ENCODE results near the gene PAPLN.

Gene PAPLN

DNA sequence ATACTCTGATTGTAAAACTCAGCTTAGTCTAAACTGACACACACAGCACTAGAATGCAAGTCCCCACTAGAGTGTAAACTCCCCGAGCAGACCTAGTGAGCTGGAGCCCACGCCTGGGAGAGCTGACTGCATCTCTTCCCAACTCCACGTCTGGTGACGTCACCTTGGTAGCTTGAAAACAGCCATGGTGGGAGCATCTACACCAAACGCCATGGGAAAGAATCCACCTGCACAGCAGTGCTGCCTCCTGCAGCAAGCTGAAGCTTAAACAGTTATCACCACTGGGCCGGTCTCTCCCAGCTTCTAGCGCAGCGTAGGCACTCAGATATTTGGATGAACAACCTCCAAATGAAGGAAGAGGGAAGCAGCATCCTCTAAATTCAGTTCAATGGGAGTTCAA is 4.3 kb upstream of the PAPLN start:
- no peak for DNase-seq (ENCODE audit: low spot score)

DNA sequence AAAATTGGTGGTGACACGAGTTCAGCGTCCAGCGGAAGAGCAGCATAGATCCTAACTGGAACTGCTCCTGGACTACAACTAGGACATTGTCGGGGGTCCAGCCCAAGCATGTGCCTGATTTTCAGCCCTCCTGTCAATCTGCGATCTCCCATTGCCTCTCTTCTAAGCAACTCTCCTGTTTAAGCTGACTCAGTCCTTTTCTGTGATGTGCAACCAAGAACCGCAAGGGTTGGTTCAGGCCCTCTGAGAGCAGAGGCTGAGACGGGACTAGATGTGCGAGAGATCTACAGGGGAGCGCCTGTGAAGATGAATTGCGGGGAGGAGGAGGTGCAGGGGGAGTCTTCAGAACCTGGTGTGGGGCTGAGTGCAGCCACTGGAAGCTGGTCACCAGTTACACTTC is 3.7 kb upstream of the PAPLN start:
- no peak for DNase-seq (ENCODE audit: low spot score)

DNA sequence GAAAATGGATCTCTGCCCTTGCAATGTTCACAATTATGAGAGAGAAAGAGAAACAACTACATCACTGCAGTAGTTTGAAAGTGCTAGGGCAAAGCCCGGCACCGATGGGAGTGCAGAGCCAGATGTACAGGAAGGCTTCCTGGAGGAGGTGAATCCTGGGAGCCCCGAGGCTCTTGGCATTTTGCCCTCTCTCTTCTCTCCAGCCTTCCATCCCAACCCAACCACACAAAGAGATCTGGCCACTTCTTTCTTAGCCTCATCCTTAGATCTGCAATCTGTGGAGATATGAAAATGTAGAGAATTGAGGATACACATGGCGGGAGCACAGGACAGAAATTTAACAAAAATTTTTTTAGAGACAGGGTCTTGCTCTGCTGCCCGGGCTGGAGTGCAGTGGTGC is 3.3 kb upstream of the PAPLN start:
- no peak for DNase-seq (ENCODE audit: low spot score)

DNA sequence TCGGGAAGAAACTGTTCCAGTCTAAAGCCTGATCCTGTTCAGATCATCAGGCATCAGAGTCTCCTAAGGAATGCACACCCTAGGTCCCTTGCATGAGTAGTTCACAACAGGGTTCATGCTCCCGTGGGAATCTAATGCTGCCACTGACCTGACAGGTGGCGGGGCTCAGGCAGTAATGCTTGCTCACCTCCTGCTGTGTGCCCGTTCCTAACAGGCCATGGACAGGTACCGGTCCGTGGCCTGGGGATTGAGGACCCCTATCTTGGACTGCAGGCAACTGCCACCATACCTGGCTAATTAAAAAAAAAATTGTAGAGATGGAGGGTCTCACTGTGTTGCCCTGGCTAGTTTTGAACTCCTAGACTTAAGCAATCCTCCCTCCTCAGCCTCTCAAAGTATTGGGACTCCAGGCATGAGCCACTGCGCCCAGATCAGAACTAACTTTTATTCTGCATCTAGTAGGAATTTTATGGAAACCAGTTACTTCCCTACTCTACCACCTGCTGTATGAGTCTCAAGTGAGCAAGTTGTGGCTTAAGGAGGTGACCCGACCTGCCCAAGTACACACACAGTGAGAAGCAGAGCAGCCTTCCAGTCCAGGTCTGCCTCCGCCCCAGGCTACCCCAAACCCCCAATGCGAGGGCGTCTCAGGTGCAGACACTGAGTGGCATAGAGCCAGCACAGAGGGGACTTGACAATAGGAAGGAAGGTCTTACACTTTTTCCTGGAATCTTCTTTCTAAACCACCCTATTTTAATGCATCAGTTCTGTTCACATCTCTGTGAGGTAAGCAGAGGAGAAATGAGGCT is 2.5 kb upstream of the PAPLN start:
- DNase-seq (ENCODE audit: low spot score): no peak

DNA sequence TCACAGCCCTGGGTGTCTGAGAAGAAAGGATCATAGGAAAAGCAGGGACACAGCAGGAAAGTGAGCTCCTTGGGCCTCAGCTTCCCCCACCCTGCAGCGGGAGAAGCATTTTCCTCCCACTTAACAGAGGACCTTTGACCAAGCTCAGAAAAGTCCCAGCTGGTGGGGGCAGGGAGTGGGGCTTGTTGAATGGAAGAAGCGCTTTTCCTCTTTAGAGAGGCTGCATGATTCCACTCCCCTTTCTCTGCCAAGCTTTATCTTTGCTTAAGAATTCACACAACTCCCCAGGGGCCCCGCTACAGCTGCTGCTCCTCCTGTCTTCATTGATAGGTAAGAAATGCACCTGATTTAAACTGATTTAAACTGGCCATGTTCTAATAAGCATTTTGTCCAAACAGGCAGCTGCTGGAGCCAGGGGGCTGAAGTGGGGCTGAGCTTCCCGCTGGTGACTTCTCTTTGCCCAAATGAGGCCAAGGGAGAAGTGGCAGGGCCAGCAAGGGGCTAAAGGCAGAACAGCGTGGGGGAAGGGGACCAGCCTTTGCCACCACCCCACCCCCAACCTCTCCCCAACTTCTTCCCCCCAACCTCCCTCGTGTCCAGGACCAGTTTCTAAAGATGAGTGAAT is 1.7 kb upstream of the PAPLN start:
- DNase-seq (ENCODE audit: low spot score): no peak

DNA sequence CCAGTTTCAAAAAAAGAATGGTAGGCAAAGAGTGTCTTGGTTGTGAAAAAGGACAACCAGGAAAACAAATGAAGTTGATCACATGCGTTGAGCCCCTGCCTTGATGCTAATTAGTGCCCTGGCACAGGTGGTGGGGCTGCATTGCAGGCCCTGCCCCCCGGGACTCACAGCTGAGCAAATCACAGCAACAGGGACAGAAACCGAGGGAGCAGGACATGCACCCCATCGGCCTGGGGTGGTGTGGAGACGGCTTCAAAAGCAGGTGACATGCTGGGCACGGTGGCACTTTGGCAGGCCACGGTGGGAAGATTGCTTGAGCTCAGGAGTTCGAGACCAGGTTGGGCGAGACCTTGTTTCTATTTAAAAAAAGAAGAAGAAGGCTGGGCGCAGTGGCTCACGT is 1.1 kb upstream of the PAPLN start:
- DNase-seq (ENCODE audit: low spot score): no peak

DNA sequence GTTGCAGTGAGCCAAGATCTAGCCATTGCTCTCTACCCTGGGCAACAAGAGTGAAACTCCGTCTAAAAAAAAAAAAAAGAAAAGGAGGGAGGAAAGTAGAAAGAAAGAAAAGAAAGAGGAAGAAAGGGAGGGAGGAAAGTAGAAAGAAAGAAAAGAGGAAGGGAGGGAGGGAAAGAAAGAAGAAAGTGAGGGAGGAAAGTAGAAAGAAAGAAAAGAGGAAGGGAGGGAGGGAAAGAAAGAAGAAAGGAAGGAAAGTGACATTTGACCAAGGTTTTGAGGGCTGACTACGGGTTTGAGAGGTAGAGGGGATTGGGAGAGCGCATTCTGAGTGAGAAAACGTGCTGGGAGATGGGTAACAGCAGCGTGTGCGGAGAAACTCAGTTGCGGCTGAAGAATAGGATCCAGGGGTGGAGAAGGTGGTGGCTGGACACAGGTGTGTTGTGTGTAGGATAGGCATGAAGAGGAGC is 521 bp upstream of the PAPLN start:
- DNase-seq (ENCODE audit: low spot score): no peak

DNA sequence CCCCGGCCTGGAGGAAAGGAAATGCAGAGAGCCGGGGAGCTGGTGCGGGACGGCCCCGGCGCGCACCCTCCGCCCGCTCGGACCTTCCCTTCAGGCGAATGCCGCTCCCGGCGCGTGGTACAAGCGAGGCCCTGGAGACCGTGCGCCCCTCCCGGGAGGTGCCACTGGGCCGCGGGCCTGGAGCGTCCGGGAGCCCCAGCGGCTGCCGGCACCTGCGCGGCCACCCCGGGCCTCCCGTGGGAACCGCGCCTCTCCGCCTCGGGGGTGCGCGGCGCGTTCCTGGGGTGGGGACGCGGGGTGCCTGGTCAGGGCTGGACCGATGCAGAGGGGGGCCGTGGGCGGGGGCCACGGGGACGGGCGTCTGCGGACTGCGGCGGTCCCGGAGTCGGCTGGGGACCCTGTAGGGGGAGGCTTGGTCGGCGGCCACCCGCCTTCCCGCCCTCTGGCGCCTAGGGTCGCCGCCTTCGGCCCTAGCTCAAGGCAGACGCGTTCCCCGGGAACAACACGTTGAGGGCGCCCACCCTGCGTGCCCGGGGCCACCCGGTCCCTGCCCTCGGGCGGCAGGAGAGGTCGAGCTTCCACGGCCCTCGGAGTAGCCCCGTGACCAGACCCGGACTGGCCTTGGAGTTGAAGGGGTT is 599 bp downstream of the PAPLN start:
- no peak for DNase-seq (ENCODE audit: low spot score)

DNA sequence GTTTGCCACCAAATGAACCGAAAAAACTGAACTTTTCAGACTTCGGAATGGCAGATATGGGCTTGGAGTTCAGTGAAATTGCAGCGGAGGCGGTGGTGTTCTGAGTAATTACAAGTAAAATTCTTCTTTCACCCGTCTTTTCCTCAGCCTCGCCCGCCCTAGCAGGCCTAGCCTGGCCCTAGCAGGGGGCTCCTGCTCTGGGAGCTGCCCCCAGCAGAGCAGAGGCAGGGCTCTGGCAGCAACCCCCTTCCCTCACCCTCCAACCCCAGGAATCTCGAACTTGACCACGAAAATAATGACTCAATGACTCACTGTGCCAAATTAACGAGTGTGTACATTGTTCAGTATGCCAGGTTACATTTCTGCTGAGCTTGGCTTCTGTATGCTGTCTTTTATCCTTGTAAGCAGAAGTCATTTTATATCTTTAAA is 1.1 kb downstream of the PAPLN start:
- DNase-seq (ENCODE audit: low spot score): no peak

DNA sequence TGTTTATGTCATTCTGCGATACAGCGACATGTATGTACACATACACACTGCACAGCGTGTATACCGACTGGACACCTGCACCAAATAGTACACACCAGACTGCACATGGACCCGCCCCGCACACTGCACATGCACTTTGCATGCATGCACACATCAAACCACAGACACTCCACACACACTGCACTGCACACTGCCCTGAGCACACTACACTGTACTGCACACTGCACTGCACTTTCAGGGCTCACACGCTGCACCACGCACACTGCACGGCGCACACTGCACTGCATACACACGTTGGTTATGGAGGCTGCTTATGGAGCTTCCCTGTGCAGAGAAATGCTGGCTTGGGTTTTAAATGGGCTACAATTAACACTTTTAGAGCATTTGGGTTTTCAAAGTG is 1.6 kb downstream of the PAPLN start:
- no peak for DNase-seq (ENCODE audit: low spot score)

DNA sequence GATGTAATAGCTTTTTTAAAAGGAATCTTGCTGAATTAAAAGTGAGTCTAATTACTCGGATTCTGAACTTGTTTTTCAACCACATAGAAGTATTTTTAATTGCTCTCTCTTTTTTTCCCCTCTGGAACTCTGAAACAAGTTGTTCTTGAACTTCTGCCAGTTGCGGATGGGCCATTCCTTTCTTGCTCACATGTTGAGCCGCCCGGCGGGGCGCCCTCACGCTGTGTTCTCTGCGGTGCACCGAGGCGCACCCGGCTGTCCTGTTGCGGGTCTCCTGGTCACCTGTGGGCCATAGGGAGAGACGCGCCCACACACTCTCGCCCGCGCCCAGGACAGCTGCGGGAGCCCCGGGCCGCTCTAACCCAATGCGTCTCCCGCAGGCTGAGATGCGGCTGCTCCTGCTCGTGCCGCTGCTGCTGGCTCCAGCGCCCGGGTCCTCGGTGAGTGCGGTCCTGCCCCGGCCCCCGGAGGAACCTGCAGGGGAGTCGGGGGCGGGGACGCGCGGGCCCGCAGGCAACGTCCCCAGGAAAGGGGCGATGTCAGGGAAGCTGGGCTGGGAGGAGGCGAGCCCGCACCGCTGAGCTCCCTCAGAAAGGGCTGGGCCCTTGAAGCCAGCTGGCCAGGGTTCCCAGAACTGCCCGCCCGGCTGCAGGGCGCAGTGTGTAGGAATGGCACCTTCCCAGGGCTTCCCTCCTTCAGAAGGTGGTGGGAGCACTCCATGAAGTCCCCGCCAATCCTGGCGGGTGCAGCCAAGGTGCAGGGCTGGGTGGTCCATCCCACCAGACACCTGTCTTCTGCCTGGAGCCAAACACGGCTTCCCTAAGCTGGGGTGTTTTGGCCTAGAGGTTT is 2.3 kb downstream of the PAPLN start:
- no peak for DNase-seq (ENCODE audit: low spot score)

DNA sequence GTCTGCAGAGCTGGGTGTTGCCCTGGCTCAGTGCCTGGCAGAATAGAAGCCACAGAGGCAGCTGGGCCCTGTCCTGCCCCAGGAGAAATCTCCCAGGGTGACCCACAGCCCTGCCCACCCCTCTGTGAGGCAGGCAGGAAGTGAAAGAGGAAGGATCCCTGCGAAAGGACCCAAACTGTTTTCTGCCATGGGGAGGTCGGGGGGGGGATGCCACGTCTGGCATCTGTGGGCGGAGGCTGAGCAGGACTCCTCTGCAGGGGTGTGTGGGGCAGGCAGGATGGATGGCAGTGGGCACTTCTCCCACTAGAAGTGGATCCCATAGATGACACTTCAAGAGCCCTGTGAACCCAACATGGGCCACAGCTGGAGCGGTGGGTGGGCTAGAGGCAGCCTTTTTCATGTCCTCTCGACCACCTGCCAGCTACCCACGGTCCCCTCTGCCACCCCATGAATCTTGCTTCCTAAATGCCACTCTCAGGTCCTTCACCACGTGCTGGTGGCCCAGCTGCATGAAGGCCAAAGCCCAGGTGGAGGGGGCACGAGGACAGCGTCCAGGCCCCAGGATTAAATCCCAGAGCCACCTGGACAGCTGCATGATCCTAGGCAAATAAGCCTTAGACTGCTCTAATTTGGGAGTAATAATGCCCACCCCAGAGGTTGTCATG is 3.6 kb downstream of the PAPLN start:
- peak; percentile 22 for DNase-seq (ENCODE audit: low spot score)

DNA sequence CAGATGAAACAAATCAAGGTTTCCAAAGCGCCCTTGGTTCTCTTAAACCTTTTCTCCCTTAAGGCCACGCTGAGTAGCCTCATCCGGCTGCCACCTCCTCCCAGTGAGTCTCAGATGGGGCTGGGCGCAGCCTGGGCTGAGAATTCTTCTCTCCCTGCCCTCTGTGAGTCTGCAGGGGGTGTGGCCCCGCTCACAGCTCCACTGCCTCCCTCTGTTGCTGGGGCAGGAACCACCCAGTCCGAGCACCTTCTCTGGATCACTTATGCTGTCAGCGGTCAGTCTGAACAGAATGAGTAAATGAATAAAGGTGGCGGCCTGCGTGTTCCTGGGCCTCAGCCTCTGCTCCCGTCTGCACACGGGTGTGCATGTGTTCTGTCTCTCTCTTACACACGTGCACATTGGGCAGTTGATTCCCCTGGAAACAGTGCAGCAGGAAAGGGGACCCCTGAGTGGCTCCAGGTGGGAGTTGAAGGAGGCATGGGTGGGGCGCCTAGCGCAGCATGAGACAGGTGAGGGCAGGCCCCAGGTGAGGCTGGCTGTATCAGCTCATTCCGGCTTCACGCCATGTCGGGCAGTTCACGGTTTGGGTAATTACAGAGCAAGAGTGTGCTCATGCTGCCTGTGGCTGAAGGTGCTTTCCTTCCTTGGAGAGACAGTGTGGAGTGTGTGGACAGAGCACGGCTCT is 4.3 kb downstream of the PAPLN start:
- DNase-seq (ENCODE audit: low spot score): no peak

DNA sequence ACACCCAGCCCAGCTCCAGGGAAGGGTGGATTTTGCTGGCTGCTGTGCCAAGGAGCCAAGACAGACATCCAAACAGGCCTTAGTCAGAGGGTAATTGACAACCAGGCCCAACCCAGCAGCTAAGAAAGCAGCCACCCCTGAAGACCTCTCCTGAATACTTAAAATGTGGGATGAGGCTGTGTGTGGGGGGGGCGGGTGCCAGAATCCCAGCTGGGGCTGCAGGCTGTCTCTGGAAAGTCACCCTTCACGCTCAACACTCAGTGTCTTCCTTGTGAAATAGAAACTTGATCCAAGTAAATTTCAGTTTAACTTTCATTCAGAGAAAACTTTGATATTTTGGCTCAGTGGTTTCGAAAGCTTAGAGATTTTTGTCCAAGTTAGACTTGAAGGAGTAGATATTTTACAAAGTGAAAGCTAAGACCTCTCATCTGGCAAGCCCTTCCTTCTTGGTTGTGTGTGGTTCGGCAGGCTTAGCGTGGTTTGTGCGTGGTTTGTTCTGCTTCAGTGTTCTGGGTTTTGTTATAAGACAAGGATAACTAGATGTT is 5.1 kb downstream of the PAPLN start:
- DNase-seq (ENCODE audit: low spot score): no peak

DNA sequence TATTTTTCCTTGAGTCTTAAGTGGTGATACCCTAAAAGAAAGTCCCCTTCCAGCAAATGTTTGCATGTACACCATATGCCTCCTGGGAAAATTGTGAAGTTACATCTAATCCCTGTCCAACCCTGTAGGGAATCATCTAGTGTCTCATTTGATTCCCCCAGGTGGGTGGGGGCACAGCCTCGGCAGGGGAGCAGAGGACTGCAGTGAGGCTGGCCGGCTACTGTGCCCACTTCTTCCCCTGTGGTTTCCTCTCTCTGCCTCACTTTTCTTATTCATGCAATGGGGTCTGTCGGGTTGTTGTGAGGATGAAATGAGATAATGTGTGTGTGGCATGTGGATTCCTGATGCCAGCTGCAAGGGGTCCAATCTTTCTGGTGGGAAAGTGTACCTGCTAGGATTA is 6.0 kb downstream of the PAPLN start:
- no peak for DNase-seq (ENCODE audit: low spot score)

DNA sequence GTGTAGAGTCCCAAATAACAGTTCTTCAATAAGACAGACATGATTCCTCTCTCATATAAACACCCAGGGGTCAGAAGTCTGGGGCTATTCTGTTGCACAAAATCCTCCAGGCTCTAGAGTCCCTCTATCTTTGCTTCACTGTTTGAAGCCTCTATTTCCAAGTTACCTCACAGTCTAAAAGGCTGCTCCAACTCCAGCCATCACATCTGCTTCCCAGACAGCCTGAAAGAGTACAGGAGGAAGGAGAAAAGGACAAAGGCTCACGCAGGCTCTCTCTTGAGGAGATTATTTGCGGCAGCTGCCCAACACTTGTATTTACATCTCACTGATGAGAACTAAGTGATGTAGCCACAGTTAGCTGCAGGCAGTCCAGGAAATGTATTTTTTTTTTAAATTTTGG is 6.4 kb downstream of the PAPLN start:
- no peak for DNase-seq (ENCODE audit: low spot score)

DNA sequence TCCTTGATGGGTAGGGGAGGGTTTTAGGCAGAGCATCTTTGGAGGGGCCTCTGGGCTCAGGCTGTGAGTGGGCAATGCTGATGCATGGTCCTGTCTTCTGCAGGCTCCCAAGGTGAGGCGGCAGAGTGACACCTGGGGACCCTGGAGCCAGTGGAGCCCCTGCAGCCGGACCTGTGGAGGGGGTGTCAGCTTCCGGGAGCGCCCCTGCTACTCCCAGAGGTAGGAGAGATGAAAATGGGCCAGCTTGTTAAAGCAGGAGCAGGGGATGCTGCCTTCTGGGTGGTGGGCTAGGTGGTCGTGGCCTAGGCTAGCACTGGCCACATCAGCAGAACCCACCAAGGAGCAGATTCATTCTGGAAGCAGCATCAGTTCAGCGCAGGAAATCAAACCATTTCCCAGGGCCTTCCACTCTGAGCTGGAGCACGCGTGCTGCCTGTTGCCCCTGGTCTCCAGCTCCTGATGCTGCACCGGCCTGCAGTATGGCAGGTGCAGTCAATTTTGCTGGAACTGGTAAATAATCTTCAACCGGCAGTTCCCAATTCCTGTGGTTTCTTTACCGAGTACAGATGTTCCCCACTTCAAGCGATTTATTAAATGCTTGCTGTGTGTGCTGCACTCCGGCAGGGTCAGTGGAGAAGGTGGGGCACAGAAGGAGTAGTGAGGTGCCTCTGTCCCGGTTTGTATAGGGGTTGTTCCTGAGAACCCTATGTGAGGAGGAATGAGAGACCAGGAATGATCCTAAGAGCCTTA is 7.4 kb downstream of the PAPLN start:
- no peak for DNase-seq (ENCODE audit: low spot score)

DNA sequence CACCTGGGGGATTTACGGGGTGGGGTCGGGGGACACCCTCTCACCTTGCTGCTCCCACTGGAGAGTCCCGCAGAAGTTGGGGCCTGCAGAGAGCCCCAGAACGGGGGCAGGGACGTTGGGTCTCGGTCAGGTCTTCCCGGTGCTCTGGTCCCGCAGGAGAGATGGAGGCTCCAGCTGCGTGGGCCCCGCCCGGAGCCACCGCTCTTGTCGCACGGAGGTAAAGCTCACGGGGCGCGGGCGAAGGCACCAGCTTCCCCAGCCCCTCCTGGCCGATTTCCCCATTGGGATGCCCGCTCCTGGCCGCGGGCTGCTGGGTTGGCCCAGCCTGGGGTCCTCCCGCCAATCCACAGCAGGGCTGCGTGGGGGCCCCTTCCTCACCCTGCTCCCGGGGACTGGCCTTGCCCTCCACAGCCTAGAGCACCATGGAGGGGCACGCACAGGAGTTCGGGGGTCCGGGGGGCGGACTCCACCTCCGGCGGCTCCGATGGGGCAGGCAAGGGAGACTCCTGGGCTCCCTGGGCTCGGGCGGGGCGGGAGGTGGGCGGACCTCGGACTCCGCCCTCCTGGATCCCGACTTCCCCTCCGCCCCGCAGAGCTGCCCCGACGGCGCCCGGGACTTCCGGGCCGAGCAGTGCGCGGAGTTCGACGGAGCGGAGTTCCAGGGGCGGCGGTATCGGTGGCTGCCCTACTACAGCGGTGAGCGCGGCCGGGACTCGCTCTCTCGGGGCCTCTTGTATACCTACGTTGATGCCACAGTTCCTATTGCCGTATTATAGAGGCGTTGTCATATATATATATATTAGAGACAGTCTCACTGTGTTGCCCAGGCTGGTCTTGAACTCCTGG is 8.4 kb downstream of the PAPLN start:
- DNase-seq (ENCODE audit: low spot score): peak; percentile 57
